GM12873 (cell line): ENCODE data around the gene ERN2.

ENCODE experiments used
- CTCF ChIP-seq: IDR thresholded peaks from 2 replicates; pipeline ENCODE4 v1.5.1; 2012; ENCODE audit warnings: low read depth, mild to moderate bottlenecking, moderate library complexity, low read length, control low read depth; ENCODE audit not compliant: insufficient read depth; ENCODE audit errors: missing control alignments

The ERN2 gene

GRCh38 chr16:23709536-23709935 is 3.5 kb downstream of the ERN2 start:
- no peak for TF ChIP-seq CTCF

- TF ChIP-seq CTCF: no peak
Observed at GRCh38 chr16:23706439-23706838, 6.6 kb downstream of the ERN2 start.

- no peak for TF ChIP-seq CTCF
Observed at GRCh38 chr16:23705517-23705902, 7.5 kb downstream of the ERN2 start.

GRCh38 chr16:23704772-23705516 is 8.1 kb downstream of the ERN2 start:
- no peak for TF ChIP-seq CTCF

- TF ChIP-seq CTCF: no peak
Observed at GRCh38 chr16:23702951-23703350, 10.1 kb downstream of the ERN2 start.

- TF ChIP-seq CTCF: no peak
Observed at GRCh38 chr16:23701045-23701444, 12.0 kb downstream of the ERN2 start.

GRCh38 chr16:23700509-23700908 is 12.5 kb downstream of the ERN2 start:
- TF ChIP-seq CTCF: no peak
